ENCODE results near the gene SLC16A5. TPM values are rescaled to one million over a fixed set of nuclear protein-coding genes. Genes with fewer than 3 reads are reported as not detected.

SLC16A5 gene
- total and polyA plus RNA-seq, 2 donors (not counting 1 experiment from before 2014, with no cell fraction given) = 9.3 to 14.5 TPM

GRCh38 chr17:75114552-75115314, 27.0 kb downstream of the SLC16A5 start:
- Histone ChIP-seq H3K4me3 (ENCODE audit: control extremely low read depth in 1 of 5, extremely low read depth in 1 of 5, insufficient read depth in 1 of 5, low read depth in 2 of 5, low read length in 4 of 5) (peak overlapping the region; percentile 51 to 81 (median 60)), H3K36me3 (replicated peaks in 1 of 2; ENCODE audit: control extremely low read depth in 1 of 2, control insufficient read depth in 1 of 2, extremely low read depth in 1 of 2, insufficient read depth in 2 of 2, low read length in 1 of 2) (no peaks in the 10 kb centered on the region), H3K4me1 (ENCODE audit: control insufficient read depth in 2 of 2, insufficient read depth in 2 of 2, low read length in 2 of 2) (peaks cover 52 to 62% of the 10 kb centered on the region in 2 donors), H3K79me2 (ENCODE audit: control insufficient read depth, insufficient read depth, low read length) (peaks cover 40% of the 10 kb centered on the region), H3K27me3 (replicated peaks in 1 of 4; ENCODE audit: control extremely low read depth in 1 of 4, control insufficient read depth in 3 of 4, insufficient read depth in 4 of 4, low read length in 3 of 4) (no peaks in the 10 kb centered on the region), H2AFZ (ENCODE audit: insufficient read depth, low read depth, low read length, poor library complexity, severe bottlenecking) (peak overlapping the region; percentile 86), H4K20me1 (ENCODE audit: control insufficient read depth, insufficient read depth, low read length, poor library complexity, severe bottlenecking) (peaks cover 6% of the 10 kb centered on the region), H3K4me2 (replicated peaks; ENCODE audit: low read depth, low read length, poor library complexity, severe bottlenecking) (peak overlapping the region; percentile 82), H3K9ac (ENCODE audit: low read length) (peak overlapping the region; percentile 71), H3K27ac (ENCODE audit: low read length in 2 of 2) (peak overlapping the region; percentile 49 to 72), H3K9me3 (ENCODE audit: control extremely low read depth in 1 of 3, control insufficient read depth in 2 of 3, insufficient read depth in 1 of 3, low read length in 2 of 3) (no peaks in the 10 kb centered on the region)
- H3K9me3 Mint-ChIP-seq (ENCODE audit: insufficient read depth) = no peaks in the 10 kb centered on the region
- ChIA-PET POLR2A (interaction anchor here (0.6 to 5.4 kb wide), 13 partner anchors 9 to 481 kb away, joined by 3 to 49 read pairs (median 6); partner anchors contain the start of genes JPT1, MIF4GD, MRPL58 and NT5C), CTCF (interaction anchor here (0.6 to 11.4 kb wide), 62 partner anchors 10 to 453 kb away, joined by 3 to 373 read pairs (median 6); partner anchors contain the start of genes HID1, JPT1, MIF4GD and MRPS7)
- no peaks in the 10 kb centered on the region for H3K27me3 Mint-ChIP-seq
- TF ChIP-seq CTCF (IDR thresholded peaks at IDR 0.05) = no peak
- no peak for TF ChIP-seq EZH2 (IDR thresholded peaks at IDR 0.05; ENCODE audit: borderline replicate concordance, insufficient read depth, low read depth, low read length, poor library complexity, severe bottlenecking)
- intact Hi-C loops (cut with micrococcal nuclease) = loop anchor here (1.0 kb wide), 7 partner anchors 17 to 298 kb away; partner anchors contain the start of genes JPT1 and NT5C
- peaks cover 64% of the 10 kb centered on the region for H3K4me1 Mint-ChIP-seq
- H3K27ac Mint-ChIP-seq = peak overlapping the region; percentile 94
- peak; percentile 71 for DNase-seq
- 10% methylated on average over 13 of the region's 19 CpGs for WGBS (ENCODE audit: insufficient coverage)
- H3K4me3 Mint-ChIP-seq = peak overlapping the region; percentile 93
- ATAC-seq (ENCODE audit: low read depth) = peak; percentile 19

GRCh38 chr17:75115555-75115954, 27.8 kb downstream of the SLC16A5 start:
- DNase-seq (no peak), ATAC-seq (ENCODE audit: low read depth) (no peak)
- no peak overlapping the region for H2AFZ ChIP-seq (ENCODE audit: insufficient read depth, low read depth, low read length, poor library complexity, severe bottlenecking)
- H4K20me1 ChIP-seq (ENCODE audit: control insufficient read depth, insufficient read depth, low read length, poor library complexity, severe bottlenecking) = peaks cover 6% of the 10 kb centered on the region
- no peaks in the 10 kb centered on the region for H3K27me3 Mint-ChIP-seq
- no peak overlapping the region for H3K4me3 ChIP-seq (ENCODE audit: control extremely low read depth in 1 of 5, extremely low read depth in 1 of 5, insufficient read depth in 1 of 5, low read depth in 2 of 5, low read length in 4 of 5)
- no peak for TF ChIP-seq CTCF (IDR thresholded peaks at IDR 0.05)
- TF ChIP-seq EZH2 (IDR thresholded peaks at IDR 0.05; ENCODE audit: borderline replicate concordance, insufficient read depth, low read depth, low read length, poor library complexity, severe bottlenecking) = no peak
- peak overlapping the region; percentile 93 for H3K4me3 Mint-ChIP-seq
- H3K79me2 ChIP-seq (ENCODE audit: control insufficient read depth, insufficient read depth, low read length) = peaks cover 41% of the 10 kb centered on the region
- POLR2A ChIA-PET = interaction anchor here (0.6 to 5.4 kb wide), 2 partner anchors 16 to 49 kb away, joined by 6 to 49 read pairs; partner anchors contain the start of gene NT5C
- no peak overlapping the region for H3K9ac ChIP-seq (ENCODE audit: low read length)
- H3K4me1 Mint-ChIP-seq = peaks cover 63% of the 10 kb centered on the region
- peak overlapping the region; percentile 82 for H3K4me2 ChIP-seq (replicated peaks; ENCODE audit: low read depth, low read length, poor library complexity, severe bottlenecking)
- H3K9me3 ChIP-seq (ENCODE audit: control extremely low read depth in 1 of 3, control insufficient read depth in 2 of 3, insufficient read depth in 1 of 3, low read length in 2 of 3) = no peaks in the 10 kb centered on the region
- H3K36me3 ChIP-seq (replicated peaks in 1 of 2; ENCODE audit: control extremely low read depth in 1 of 2, control insufficient read depth in 1 of 2, extremely low read depth in 1 of 2, insufficient read depth in 2 of 2, low read length in 1 of 2) = no peaks in the 10 kb centered on the region
- CTCF ChIA-PET = interaction anchor here (1.2 to 11.4 kb wide), 11 partner anchors 11 to 153 kb away, joined by 3 to 373 read pairs (median 25); partner anchors contain the start of genes JPT1, MRPS7, NT5C and NUP85
- no peaks in the 10 kb centered on the region for H3K27me3 ChIP-seq (replicated peaks in 1 of 4; ENCODE audit: control extremely low read depth in 1 of 4, control insufficient read depth in 3 of 4, insufficient read depth in 4 of 4, low read length in 3 of 4)
- peaks cover 49 to 58% of the 10 kb centered on the region in 2 donors for H3K4me1 ChIP-seq (ENCODE audit: control insufficient read depth in 2 of 2, insufficient read depth in 2 of 2, low read length in 2 of 2)
- H3K27ac ChIP-seq (ENCODE audit: low read length in 2 of 2) = peak overlapping the region in 1 of 2 donors; percentile 48
- no peaks in the 10 kb centered on the region for H3K9me3 Mint-ChIP-seq (ENCODE audit: insufficient read depth)
- intact Hi-C loops (cut with micrococcal nuclease) = no loop called here
- peak overlapping the region; percentile 37 for H3K27ac Mint-ChIP-seq
